CD4-positive, alpha-beta T cell treated with Interleukin-15 for 1 hour (primary cell): ENCODE results near the gene GLB1L.

ENCODE experiments used
- DNase-seq: peaks from one replicate; pipeline ENCODE4 v3.0.0-alpha.2; 2020

Gene GLB1L

DNA sequence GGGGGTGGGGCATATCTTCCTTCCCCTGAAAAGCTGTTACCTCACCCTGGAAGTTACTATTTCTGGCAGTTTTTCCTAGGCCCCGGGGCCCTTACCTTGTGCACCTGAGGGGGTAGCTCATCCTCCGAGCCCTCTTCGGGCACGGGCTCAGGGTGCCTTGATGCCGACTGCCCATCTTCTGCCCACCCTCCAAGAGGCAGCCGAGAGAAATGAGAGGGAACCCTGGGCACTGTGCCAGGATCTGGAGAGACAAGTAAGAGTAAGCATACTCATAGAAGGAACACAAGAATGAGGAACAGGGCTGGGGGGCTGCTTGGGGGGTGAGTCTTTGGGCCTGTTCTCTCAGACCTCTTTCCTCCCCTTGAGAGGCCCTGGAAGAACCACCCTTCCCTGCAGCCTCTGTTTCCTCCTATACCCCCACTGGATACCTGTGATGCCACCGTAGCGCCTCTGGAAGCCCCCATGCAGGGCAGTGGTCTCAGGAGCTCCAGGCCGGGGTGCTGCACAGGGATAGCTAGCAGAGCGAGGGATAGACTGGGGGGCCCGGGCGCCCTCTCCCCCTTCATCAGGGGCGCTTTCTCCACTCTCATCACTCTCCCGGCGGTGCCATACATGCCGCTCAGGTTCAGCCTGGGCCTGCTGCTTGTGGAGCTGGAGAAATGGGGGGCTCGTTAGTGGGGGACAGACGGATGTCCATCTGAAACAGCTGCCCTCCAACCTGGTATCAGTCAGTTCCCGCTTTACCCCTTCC, 24.4 kb downstream of the GLB1L start:
- no peak for DNase-seq

GRCh38 chr2:219219784-219220532, 25.3 kb downstream of the GLB1L start:
- no peak for DNase-seq

DNA sequence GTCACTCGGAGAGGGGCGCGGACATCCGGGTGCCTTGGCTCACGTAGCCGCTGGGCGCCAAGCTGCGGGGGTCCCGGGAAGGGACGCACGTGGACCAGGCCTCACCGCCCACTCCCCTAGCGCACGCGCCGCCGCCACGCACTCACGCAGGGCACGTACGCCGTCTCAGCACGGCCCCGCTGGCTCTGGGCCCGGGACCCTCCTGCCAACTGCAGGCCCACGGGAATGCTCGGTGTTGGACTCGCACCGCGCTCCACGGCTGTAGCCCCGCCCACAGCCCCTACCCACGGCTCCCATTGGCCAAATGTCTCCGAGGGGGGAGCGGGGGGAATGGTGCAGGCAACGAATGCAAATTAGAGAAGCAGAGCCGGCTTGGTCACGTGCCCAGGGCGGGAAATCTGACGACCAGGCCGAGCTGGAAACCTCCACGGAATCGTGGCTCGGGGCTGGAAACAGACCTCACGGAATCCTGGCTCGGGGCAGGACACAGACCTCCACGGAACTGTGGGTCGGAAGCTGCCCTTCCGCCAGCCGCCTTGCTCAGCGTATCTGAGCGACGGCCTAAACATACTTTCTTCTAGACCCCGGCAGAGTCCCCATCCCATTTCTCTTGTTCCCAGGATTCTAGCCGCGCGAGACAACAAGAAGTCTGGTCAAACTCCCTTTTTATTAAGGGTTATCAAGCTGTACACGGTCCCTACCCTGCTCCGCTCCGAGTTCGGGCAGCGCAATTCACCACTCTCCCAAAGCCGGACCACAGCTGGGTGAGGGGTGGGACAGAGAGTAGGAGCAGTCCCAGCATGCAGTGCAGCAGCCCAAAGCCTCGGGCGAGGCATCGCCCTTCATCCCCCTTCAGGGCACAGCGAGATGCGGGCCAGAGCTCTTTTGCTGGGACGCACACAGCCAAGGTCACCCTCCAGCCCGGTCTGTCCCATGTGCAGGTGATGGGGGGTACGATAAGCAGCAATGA, 26.2 kb downstream of the GLB1L start, which contains the start of gene ABCB6:
Gene ABCB6, minus strand, starts transcription at position 227 of the 970 bp plus-strand sequence. CDS start 285 bp downstream, outside the sequence.
- peak; percentile 88 for DNase-seq

GRCh38 chr2:219218217-219218731, 27.0 kb downstream of the GLB1L start:
- DNase-seq, result no peak

DNA sequence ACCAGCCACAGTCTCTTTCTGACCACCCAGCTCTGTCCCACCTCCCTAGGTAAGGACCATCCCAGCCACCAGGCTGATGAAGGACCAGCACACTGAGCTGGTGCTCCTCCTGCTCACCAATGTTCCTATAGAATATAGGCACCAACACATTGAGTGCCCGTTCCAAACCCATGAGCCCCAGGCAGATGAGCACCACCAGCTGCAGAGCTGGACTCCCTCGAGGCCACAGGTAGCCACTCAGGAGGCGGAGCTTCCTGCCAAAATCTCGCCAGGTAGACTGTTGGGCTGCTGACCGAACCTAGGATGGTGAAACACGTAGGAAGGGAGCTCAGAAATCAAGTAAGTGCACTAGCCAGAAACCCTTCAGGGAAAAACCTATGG, 28.7 kb downstream of the GLB1L start:
- peak; percentile 7 for DNase-seq

- DNase-seq, result peak; percentile 12
These were observed 29.2 kb downstream of the GLB1L start for GRCh38 chr2:219215871-219216534.

GRCh38 chr2:219214786-219215185, 30.5 kb downstream of the GLB1L start:
- no peak for DNase-seq

GRCh38 chr2:219214141-219214540, 31.1 kb downstream of the GLB1L start:
- no peak for DNase-seq

- no peak for DNase-seq
These were observed 31.7 kb downstream of the GLB1L start for GRCh38 chr2:219213486-219214071.

- no peak for DNase-seq
These were observed 32.2 kb downstream of the GLB1L start for GRCh38 chr2:219213026-219213415.

GRCh38 chr2:219210886-219211362, 34.3 kb downstream of the GLB1L start:
- DNase-seq, result no peak

DNA sequence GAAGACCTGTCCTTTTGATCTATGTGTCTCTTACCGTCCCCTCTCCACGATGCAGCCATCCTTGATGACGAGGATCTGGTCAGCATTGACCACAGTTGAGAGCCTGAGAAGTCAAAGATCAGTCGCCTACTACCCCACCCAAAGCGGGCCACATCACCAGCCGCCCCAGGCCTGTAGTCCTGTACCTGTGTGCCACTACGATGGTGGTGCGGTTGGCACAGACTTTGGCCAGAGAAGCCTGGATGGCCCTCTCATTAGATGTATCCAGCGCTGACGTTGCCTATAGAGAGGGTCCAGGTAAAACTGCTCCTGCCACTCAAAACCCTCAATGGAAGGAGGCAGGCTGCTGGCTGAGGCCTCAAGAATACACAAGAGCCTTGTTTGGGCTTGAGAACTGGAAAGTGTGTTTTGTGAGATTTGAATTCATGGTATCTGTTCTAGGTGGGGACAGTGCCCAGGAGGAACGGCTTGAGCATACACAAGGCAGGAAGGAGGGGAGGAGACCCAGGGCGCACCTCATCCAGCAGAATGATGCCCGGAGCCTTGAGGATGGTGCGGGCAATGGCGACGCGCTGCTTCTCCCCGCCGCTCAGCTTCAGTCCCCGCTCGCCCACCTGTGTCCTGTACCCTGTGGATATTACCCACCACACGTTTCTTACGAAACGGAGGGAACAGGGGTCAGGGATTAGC, 34.9 kb downstream of the GLB1L start:
- no peak for DNase-seq

- no peak for DNase-seq
These were observed 35.7 kb downstream of the GLB1L start for GRCh38 chr2:219209236-219210195.

- DNase-seq, result no peak
These were observed 37.1 kb downstream of the GLB1L start for GRCh38 chr2:219207884-219208740.

DNA sequence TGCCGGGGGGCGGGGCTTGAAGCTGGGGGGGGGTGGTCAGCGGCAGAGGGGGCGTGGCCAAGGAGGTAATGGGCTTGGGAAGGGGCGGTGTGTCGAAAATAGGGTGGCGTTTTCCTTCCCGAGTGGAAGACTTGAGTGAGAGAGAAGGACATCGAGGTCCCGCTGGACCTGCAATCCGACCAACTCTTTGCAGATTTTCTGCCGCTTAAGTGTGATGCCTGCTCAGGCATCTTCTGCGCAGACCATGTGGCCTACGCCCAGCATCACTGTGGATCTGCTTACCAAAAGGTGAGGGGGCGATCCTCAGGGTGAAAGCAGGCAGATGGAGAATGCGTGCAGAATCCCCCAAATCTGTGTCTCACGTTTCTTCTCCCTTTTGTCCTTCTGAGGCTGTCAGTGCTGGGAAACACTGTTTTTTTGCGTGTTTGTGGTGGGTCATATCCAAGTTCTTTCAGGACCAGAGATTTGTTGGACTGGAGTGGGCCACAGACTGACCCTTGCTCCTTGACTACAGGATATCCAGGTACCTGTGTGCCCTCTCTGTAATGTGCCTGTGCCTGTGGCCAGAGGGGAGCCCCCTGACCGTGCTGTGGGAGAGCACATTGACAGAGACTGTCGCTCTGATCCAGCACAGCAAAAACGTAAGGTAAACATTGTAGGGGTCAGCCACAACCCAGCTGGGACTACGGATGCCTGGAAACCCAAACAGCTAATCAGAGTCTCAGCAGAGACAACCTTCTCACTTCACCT, 37.9 kb downstream of the GLB1L start:
- no peak for DNase-seq

GRCh38 chr2:219206328-219207133, 38.7 kb downstream of the GLB1L start, which contains the start of gene ZFAND2B:
TSS of gene ZFAND2B (plus strand) at chr2:219206782. CDS start at chr2:219206988, 206 bp downstream.
- DNase-seq, result peak; percentile 95

GRCh38 chr2:219205981-219206327, 39.3 kb downstream of the GLB1L start:
- DNase-seq, result no peak
